Small intestine (tissue), 7 donors: ENCODE results near the gene AUNIP. TPM values are rescaled to one million over a fixed set of nuclear protein-coding genes. Genes with fewer than 3 reads are reported as not detected.

Source experiments
- DNase-seq, 2 donors: peaks; one replicate each; pipeline versions ENCODE4 v3.0.0 to v3.0.0-alpha.2; 2013
- FAIRE-seq: peaks from 2 replicates; lab custom pipeline; 2012; peaks lifted over from hg19 to GRCh38; lab: Jason Lieb, UNC
- H3K27ac ChIP-seq, 3 donors: one replicate each; pipeline ENCODE4 v1.5.1; 2013; ENCODE audit warnings: low read length in 2 of 3, mild to moderate bottlenecking in 2 of 3, control low read depth in 1 of 3, inconsistent platforms in 1 of 3, low read depth in 1 of 3, moderate library complexity in 1 of 3
- H3K27me3 ChIP-seq, 3 donors: one replicate each; pipeline ENCODE4 v1.6.1; 2013; ENCODE audit warnings: low read length in 3 of 3, inconsistent platforms in 1 of 3; ENCODE audit not compliant: control insufficient read depth in 3 of 3, insufficient read depth in 3 of 3
- H3K36me3 ChIP-seq, 3 donors: one replicate each; pipeline ENCODE4 v1.6.1; 2013; ENCODE audit warnings: low read length in 3 of 3, inconsistent platforms in 1 of 3, low read depth in 1 of 3, mild to moderate bottlenecking in 1 of 3, moderate library complexity in 1 of 3; ENCODE audit not compliant: control insufficient read depth in 3 of 3, insufficient read depth in 2 of 3
- H3K4me1 ChIP-seq, 3 donors: one replicate each; pipeline ENCODE4 v1.6.1; 2013; ENCODE audit warnings: low read length in 2 of 3, inconsistent platforms in 1 of 3, low read depth in 1 of 3, mild to moderate bottlenecking in 1 of 3, moderate library complexity in 1 of 3; ENCODE audit not compliant: control insufficient read depth in 3 of 3, insufficient read depth in 2 of 3
- H3K4me3 ChIP-seq, 3 donors: one replicate each; pipeline ENCODE4 v1.5.1; 2013; ENCODE audit warnings: low read length in 3 of 3, control low read depth in 1 of 3, inconsistent platforms in 1 of 3, low read depth in 1 of 3, mild to moderate bottlenecking in 1 of 3, moderate library complexity in 1 of 3
- H3K9me3 ChIP-seq, 2 donors: one replicate each; pipeline ENCODE4 v1.6.1; 2013; ENCODE audit warnings: low read depth in 1 of 2, low read length in 1 of 2; ENCODE audit not compliant: control insufficient read depth in 2 of 2, insufficient read depth in 1 of 2
- WGBS, 3 donors: extraction: QIAGEN DNeasy Blood & Tissue Kit; methylation state at CpG; one replicate each; pipeline ENCODE4 v1.1.7; 2013; 5-methylcytosine and 5-hydroxymethylcytosine counted together
- polyA plus RNA-seq, 4 donors: library from polyadenylated mRNA; stranded (reverse) in 3 of 4; unstranded in 1 of 4; fragments of 200-250 nt in 3 of 4; fragments of 120-200 nt in 1 of 4; gene quantifications; one replicate each; pipeline versions ENCODE4 v1.2.1 to v1.2.3, GENCODE V29; 2013
- donor health status: healthy with polysubstance abuse.
- donor health status: control.
- donor health status: control.
- donor health status: Bipolar disorder and iron deficiency.
- donor health status: healthy.

Gene AUNIP
- polyA plus RNA-seq, 4 donors, result 0.67 to 3.2 (median 1.9) TPM; not detected in 1

DNA sequence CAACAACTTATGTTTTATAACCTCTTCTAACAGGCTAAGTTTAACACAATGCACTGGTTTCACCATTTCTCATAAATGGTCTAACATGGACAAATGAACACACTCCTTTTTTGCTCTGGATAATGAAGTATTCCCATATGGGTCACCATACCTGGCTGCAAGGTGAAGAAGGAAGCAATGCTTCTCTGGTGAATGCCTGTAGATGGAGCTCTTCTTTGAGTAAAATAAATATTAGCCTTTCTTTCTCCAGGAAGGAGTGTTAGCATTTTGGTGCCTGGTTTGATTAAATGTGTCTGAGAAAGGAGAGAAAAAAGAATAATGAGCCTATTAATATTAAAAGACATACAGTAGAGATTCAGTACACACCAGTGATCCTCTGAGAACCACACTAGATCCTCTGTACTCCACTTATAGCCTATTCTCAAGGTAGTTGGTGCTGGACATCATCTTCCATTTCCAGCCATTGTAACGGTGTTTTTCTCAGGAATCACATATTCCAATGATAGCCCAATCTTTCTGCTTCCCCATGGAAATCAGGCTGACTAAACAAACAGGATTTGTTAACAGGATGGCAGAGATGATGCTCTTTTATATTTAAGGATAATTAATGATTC, 21.9 kb downstream of the AUNIP start:
- FAIRE-seq, result no peak

DNA sequence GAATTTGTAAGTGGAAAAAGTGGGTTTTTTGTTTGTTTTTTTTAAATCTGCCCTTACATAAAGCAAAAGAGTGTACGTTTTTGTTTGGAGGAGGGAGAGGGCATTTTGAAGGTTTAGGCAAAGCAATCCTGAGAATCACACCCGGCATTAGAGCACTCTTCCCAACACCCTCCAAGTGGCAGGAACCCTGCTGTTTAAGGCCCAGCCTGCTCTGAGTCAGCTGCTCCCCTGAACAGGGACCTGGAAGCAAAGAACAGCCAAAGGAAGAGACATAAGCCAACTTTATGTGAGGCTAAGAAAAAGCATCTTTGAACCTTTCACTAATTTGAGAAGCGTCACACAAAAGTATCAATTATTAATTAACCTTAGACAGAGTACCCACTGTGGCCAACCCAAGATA, 22.6 kb downstream of the AUNIP start:
- no peak for FAIRE-seq
- Histone ChIP-seq H3K36me3 (peaks cover 0 to 18% (median 8%) of the 10 kb centered on the region in 3 donors), H3K9me3 (peaks cover 0 to 3% of the 10 kb centered on the region in 2 donors), H3K4me3 (no peak overlapping the region), H3K4me1 (peaks cover 0 to 13% (median 3%) of the 10 kb centered on the region in 3 donors), H3K27me3 (no peaks in the 10 kb centered on the region), H3K27ac (no peak overlapping the region)
- 82 to 90% (median 83%) methylated on average over 3 of the region's 3 CpGs for WGBS, 3 donors
- DNase-seq, result no peak

More for the DNA sequence above, 21.9 kb downstream of the AUNIP start:
- Histone ChIP-seq H3K27me3 (no peaks in the 10 kb centered on the region), H3K4me1 (peaks cover 0 to 7% (median 3%) of the 10 kb centered on the region in 3 donors), H3K4me3 (no peak overlapping the region), H3K9me3 (peaks cover 0 to 3% of the 10 kb centered on the region in 2 donors), H3K36me3 (peaks cover 0 to 15% (median 8%) of the 10 kb centered on the region in 3 donors), H3K27ac (no peak overlapping the region)
- peak; percentile 51 to 60 for DNase-seq
- 71 to 81% (median 73%) methylated on average over 1 of the region's 1 CpG for WGBS, 3 donors

DNA sequence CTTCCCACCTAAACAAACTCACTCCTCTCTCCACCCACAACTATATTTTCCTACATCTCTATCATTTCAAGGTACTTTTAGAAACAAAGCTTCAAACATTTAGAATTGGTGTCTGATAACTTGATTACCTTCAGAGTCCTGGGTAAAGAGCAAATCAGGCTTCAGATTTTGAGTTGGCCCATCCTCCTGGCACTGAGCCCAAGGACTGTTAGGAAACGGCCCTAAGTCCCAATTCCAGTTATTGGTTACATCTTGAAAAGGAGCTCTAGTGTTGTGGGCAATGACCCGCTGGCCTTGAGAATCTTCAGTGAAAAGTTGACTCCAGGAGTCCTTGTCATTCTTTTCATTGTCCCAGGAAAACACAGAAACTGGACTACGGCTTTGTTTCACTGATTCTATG, 24.4 kb downstream of the AUNIP start:
- FAIRE-seq (no peak), DNase-seq (no peak)
- WGBS, 3 donors, result 60 to 71% (median 68%) methylated on average over 3 of the region's 3 CpGs
- H3K27me3 ChIP-seq, result no peaks in the 10 kb centered on the region
- peaks cover 11 to 24% (median 17%) of the 10 kb centered on the region in 3 donors for H3K36me3 ChIP-seq
- no peak overlapping the region for H3K27ac ChIP-seq
- H3K9me3 ChIP-seq, result peaks cover 0 to 3% of the 10 kb centered on the region in 2 donors
- H3K4me3 ChIP-seq, result no peak overlapping the region
- peaks cover 0 to 15% (median 3%) of the 10 kb centered on the region in 3 donors for H3K4me1 ChIP-seq

DNA sequence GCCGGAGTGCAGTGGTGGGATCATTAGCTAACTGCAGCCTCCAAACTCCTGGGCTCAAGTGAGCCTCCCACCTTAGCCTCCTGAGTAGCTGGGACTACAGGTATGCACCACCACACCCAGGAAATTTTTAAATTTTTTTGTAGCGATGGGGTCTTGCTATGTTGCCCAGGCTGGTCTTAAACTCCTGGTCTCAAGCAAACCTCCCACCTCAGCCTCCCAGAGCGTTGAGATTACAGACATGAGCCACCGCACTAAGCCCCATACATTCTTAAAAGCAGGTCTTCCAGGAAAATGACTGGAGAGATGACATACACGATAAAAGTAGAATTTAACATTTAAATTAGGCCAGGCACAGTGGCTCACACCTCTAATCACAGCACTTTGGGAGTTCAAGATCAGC, 26.1 kb downstream of the AUNIP start:
- Histone ChIP-seq H3K4me1 (peaks cover 0 to 15% (median 3%) of the 10 kb centered on the region in 3 donors), H3K27ac (peak overlapping the region in 1 of 3 donors; percentile 71), H3K36me3 (peaks cover 18 to 38% (median 26%) of the 10 kb centered on the region in 3 donors), H3K27me3 (no peaks in the 10 kb centered on the region), H3K4me3 (no peak overlapping the region), H3K9me3 (no peaks in the 10 kb centered on the region)
- 94 to 97% (median 97%) methylated on average over 5 of the region's 5 CpGs for WGBS, 3 donors
- FAIRE-seq (no peak), DNase-seq (no peak)

DNA sequence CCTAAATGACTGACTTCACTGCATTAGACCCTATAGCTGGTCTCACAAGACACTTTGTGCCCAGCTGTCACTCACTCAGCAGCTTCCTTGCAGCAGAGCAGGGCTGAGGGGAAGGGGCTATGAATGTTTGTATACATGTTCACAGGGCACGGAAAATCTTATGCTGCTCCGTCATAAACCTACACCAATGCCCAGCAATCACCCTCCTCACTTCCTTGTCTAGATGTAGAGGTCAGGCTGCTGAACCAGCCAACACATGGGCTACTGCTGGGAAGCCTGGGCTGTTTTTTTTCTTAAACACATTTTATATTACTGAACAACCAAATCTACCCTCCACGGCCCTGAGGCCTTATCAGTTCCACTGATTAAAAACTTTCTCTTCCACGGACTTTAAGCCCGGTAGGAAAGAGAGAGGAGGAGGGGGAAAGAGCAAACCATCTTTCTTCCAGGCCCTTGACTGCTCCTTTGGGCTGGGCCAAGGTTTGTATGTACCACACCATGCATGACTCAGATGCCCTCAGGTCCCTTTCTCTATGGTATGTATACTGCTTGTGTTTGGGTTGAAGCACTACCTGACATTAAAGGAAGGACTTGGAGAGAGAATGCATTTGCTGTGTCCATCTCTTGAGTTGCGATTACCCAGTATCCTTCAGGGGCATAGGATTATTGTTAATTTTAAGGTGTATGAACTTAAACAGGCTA, 26.8 kb downstream of the AUNIP start:
- DNase-seq (peak; percentile 61 to 93), FAIRE-seq (no peak)
- peaks cover 0 to 15% (median 3%) of the 10 kb centered on the region in 3 donors for H3K4me1 ChIP-seq
- 23 to 67% (median 45%) methylated on average over 6 of the region's 6 CpGs for WGBS, 3 donors
- H3K27me3 ChIP-seq, result no peaks in the 10 kb centered on the region
- H3K27ac ChIP-seq, result peak overlapping the region in 2 of 3 donors; percentile 35 to 50
- no peaks in the 10 kb centered on the region for H3K9me3 ChIP-seq
- H3K36me3 ChIP-seq, result peaks cover 18 to 43% (median 26%) of the 10 kb centered on the region in 3 donors
- H3K4me3 ChIP-seq, result no peak overlapping the region

DNA sequence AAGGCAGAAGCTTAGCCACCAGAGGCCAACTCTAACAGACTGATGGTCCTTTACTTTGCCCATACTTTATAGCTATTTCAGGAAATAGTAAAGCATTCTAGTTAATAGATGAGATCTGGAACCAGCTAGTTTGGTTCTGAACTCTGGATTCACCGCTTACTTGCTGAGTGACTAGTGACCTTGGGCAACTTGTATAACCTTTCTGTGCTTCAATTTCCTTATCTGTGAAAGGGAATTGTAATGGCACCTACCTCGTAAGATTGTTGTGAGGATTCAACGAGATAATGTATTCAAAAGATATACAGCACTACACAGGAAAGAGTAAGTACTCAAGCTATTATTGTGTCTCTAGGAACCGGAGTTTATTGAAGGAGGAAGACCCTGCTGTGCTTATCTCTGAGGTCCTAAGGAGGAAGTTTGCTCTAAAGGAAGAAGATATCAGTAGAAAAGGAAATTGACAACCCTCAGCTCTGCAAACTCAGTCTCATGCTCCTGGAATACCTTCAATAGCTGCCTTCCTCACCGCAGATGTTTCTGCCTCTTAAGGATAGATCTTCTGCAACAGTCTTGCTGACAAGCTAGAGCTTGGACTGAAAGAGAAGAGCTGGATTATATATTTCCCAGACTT, 27.6 kb downstream of the AUNIP start:
- Histone ChIP-seq H3K4me1 (peaks cover 0 to 15% (median 3%) of the 10 kb centered on the region in 3 donors), H3K9me3 (no peaks in the 10 kb centered on the region), H3K4me3 (no peak overlapping the region), H3K36me3 (peaks cover 19 to 49% (median 26%) of the 10 kb centered on the region in 3 donors), H3K27me3 (no peaks in the 10 kb centered on the region), H3K27ac (peak overlapping the region in 2 of 3 donors; percentile 35 to 50)
- no peak for FAIRE-seq
- DNase-seq, result peak in 1 of 2 donors; percentile 54
- WGBS, 3 donors, result 23 to 48% (median 31%) methylated on average over 5 of the region's 5 CpGs

DNA sequence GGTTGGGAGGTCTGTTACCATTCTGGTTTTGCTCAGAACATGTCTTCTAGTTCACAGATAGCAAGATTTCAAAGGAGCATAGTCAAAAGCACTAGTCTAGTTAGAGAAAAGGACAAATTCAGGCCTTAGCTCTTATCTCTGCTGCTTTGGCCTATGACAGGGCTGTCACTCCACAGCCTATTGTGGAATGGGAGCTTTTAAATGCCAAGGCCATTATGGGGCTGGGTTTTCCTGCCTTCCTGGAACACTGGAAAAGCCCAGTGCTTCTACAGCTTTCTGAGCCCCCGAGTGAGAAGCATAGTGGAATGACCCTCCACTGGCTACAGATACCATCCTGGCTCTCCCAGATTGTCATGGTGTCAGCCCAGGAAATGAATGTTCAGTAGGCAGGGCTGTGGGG, 30.2 kb downstream of the AUNIP start:
- FAIRE-seq, result no peak
- H3K9me3 ChIP-seq, result no peaks in the 10 kb centered on the region
- 81 to 100% (median 88%) methylated on average over 1 of the region's 1 CpG for WGBS, 3 donors

DNA sequence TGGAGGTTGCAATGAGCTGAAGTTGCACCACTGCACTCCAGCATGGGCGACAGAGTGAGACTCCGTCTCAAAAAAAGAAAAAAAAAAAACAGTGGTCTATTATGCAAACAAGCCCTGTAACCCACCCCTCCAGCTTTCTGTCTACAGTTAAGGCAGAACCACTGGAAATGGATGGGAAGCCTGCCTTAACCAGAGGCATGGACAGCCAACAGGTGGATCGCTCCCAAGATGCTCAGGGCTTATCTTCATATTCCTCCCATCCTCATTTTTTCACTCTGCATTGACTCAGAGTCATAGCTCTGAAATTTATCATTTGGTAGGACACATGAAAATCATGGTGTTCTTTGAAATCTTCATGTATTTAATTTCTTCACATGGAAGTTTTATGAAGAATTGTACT, 30.8 kb downstream of the AUNIP start:
- WGBS, 3 donors, result 61 to 64% (median 63%) methylated on average over 3 of the region's 3 CpGs
- Histone ChIP-seq H3K4me1 (peaks cover 0 to 15% (median 3%) of the 10 kb centered on the region in 3 donors), H3K4me3 (no peak overlapping the region), H3K36me3 (peaks cover 26 to 65% (median 27%) of the 10 kb centered on the region in 3 donors), H3K9me3 (no peaks in the 10 kb centered on the region), H3K27me3 (no peaks in the 10 kb centered on the region), H3K27ac (no peak overlapping the region)
- FAIRE-seq, result no peak
- DNase-seq, result no peak

More for the DNA sequence above, 30.2 kb downstream of the AUNIP start:
- Histone ChIP-seq H3K27me3 (no peaks in the 10 kb centered on the region), H3K4me3 (no peak overlapping the region), H3K27ac (no peak overlapping the region), H3K36me3 (peaks cover 26 to 62% (median 27%) of the 10 kb centered on the region in 3 donors), H3K4me1 (peaks cover 0 to 15% (median 3%) of the 10 kb centered on the region in 3 donors)
- no peak for DNase-seq
